Osteocyte (in vitro differentiated cells): ENCODE results near the gene LIMS2. TPM values are rescaled to one million over a fixed set of nuclear protein-coding genes. Genes with fewer than 3 reads are reported as not detected.

Source experiments
- DNase-seq: peaks from one replicate; pipeline ENCODE4 v3.0.0; 2021; ENCODE audit warnings: mixed read lengths; ENCODE audit not compliant: unreplicated experiment; ENCODE audit errors: extremely low spot score
- H3K27ac Mint-ChIP-seq: one replicate; pipeline ENCODE4 v1.8.0; 2021; ENCODE audit warnings: mild to moderate bottlenecking, mixed read lengths; ENCODE audit not compliant: unreplicated experiment
- H3K27me3 Mint-ChIP-seq: one replicate; pipeline ENCODE4 v1.8.0; 2021; ENCODE audit warnings: mixed read lengths; ENCODE audit not compliant: unreplicated experiment
- H3K36me3 Mint-ChIP-seq: one replicate; pipeline ENCODE4 v1.8.0; 2021; ENCODE audit warnings: mixed read lengths; ENCODE audit not compliant: unreplicated experiment
- H3K4me1 Mint-ChIP-seq: one replicate; pipeline ENCODE4 v1.8.0; 2021; ENCODE audit warnings: mixed read lengths; ENCODE audit not compliant: unreplicated experiment
- H3K4me3 Mint-ChIP-seq: one replicate; pipeline ENCODE4 v1.8.0; 2021; ENCODE audit warnings: mild to moderate bottlenecking, moderate library complexity, mixed read lengths; ENCODE audit not compliant: unreplicated experiment
- H3K9me3 Mint-ChIP-seq: one replicate; pipeline ENCODE4 v1.8.0; 2021; ENCODE audit warnings: mixed read lengths; ENCODE audit not compliant: unreplicated experiment
- CTCF ChIP-seq: fragments of 200-600 bp; sonication (generic); IDR thresholded peaks from 2 replicates; pipeline ENCODE4 v1.5.0; 2021; ENCODE audit warnings: antibody characterized with exemption, mild to moderate bottlenecking, moderate library complexity
- total RNA-seq: library from RNA; stranded (reverse); gene quantifications from 2 replicates; pipeline ENCODE4 v1.2.1, GENCODE V29; 2021

Gene LIMS2
- total RNA-seq, 1 donor from 2014 or later, result 51.0 TPM

GRCh38 chr2:127611076-127611925 is 64.0 kb downstream of the LIMS2 start:
- Mint-ChIP-seq H3K36me3 (peaks cover 3% of the 10 kb centered on the region), H3K4me3 (no peak overlapping the region), H3K9me3 (peaks cover 13% of the 10 kb centered on the region), H3K27ac (no peak overlapping the region), H3K27me3 (no peaks in the 10 kb centered on the region), H3K4me1 (peaks cover 2% of the 10 kb centered on the region)
- peak; percentile 59 for DNase-seq
- TF ChIP-seq CTCF, result no peak

- H3K27ac Mint-ChIP-seq, result no peak overlapping the region
These were observed 64.8 kb downstream of the LIMS2 start for GRCh38 chr2:127610561-127610960.

GRCh38 chr2:127609818-127610217 is 65.5 kb downstream of the LIMS2 start:
- Mint-ChIP-seq H3K36me3 (peaks cover 3% of the 10 kb centered on the region), H3K27me3 (no peaks in the 10 kb centered on the region), H3K4me1 (peaks cover 10% of the 10 kb centered on the region), H3K9me3 (peaks cover 13% of the 10 kb centered on the region), H3K27ac (no peak overlapping the region), H3K4me3 (no peak overlapping the region)
- TF ChIP-seq CTCF, result no peak
- DNase-seq, result peak; percentile 83

More at GRCh38 chr2:127610561-127610960, 64.8 kb downstream of the LIMS2 start:
- H3K4me1 Mint-ChIP-seq, result peaks cover 7% of the 10 kb centered on the region
- peaks cover 3% of the 10 kb centered on the region for H3K36me3 Mint-ChIP-seq
- peak; percentile 38 for DNase-seq
- H3K9me3 Mint-ChIP-seq, result peaks cover 13% of the 10 kb centered on the region
- H3K27me3 Mint-ChIP-seq, result no peaks in the 10 kb centered on the region
- TF ChIP-seq CTCF, result no peak
- no peak overlapping the region for H3K4me3 Mint-ChIP-seq

GRCh38 chr2:127609031-127609751 is 66.1 kb downstream of the LIMS2 start:
- Mint-ChIP-seq H3K27me3 (no peaks in the 10 kb centered on the region), H3K27ac (no peak overlapping the region), H3K4me3 (no peak overlapping the region), H3K9me3 (peaks cover 13% of the 10 kb centered on the region), H3K36me3 (peaks cover 3% of the 10 kb centered on the region), H3K4me1 (peaks cover 10% of the 10 kb centered on the region)
- DNase-seq, result peak; percentile 83
- no peak for TF ChIP-seq CTCF
